Keratinocyte (primary cell): ENCODE data around the gene GSAP.

Experiments used
- CTCF ChIP-seq, 3 experiments: IDR thresholded peaks in 1 of 3; conservative IDR thresholded peaks in 1 of 3; optimal IDR thresholded peaks in 1 of 3; 2 replicates in 2 of 3; 3 replicates in 1 of 3; pipeline versions ENCODE3 to v1.5.1; 2011; ENCODE audit warnings: low read length in 3 of 3, mild to moderate bottlenecking in 3 of 3, moderate library complexity in 2 of 3, control low read depth in 1 of 3, inconsistent platforms in 1 of 3; ENCODE audit not compliant: insufficient read depth in 2 of 3; ENCODE audit errors: extremely low read depth in 1 of 3
- EZH2 ChIP-seq: IDR thresholded peaks from one replicate; pipeline ENCODE4 v1.6.1; 2012; ENCODE audit warnings: inconsistent platforms, mild to moderate bottlenecking, low read length, moderate library complexity

DNA sequence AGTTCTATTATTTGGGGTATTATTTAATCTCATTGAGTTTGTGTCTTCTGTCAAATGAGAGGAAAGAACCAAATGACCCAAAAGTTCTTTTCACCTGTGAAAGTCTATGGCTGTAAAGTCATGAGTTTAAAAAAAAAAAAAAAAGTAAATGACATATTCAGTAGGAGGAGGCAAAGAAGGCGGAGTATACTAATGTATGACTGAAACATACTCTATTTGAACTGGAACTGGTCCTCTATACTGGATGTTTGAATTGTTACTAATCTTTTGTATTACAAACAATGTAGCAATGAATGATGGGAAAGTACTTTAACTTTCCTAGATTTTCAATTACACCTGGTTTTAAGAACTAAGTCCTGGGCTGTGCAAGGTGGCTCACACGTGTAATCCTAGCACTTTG, 24.9 kb upstream of the GSAP start:
- TF ChIP-seq EZH2: no peak
- TF ChIP-seq CTCF (optimal IDR thresholded peaks at IDR 0.05 in 1 of 3, IDR thresholded peaks at IDR 0.05 in 1 of 3, conservative IDR thresholded peaks at IDR 0.05 in 1 of 3; ENCODE audit: extremely low read depth in 1 of 3, insufficient read depth in 2 of 3, low read length in 3 of 3): no peak
